ENCODE measurements around the gene COLEC11.
"Not testable (repeated sequence)": the region's sequence is repeated elsewhere in the genome, so short reads cannot be mapped to it uniquely, and the experiment has no call there.

Gene COLEC11

DNA sequence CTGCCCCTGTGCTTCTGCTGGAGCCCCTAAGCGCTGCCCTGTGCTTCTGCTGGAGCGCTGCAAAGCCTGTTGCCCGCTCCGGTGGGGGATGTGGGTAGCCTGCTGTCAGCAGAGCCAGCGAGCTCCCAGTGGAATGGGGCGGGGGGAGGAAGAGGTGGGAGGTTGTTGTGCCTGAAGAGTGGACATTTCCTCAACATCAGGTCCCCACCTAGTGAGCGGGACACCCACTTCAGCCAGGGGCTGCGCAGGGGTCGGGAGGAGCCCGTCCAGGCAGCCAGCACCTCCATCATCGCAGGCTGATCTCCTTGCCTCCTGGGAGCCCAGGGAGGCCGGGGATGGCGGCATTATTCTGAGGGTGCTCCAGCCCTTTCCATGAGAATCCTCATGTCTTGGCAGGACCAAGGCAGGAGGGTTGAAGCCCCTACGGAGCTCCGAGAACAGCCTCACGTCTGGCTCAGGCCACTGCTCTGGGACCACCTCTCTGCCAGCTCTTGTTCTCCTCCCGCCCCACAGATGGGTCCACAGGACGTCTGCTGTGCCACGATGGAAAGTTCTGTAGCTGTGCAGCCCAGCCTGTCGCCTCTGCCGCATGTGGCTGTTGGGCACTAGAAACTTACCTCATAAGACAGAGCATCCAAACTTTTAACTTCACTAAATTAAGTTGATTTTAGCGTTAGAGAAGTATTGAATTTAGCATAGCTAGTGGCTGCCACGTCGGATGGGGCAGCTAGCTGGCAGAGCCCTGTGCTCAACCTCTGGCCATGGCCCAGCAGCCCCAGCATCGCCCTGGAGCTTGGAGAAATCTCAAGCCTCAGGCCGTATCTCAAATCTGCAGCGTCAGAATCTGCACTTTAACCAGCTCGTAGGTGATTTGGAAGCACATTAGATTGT lies 61.2 kb downstream of the COLEC11 start:
- no peak for DNase-seq

DNA sequence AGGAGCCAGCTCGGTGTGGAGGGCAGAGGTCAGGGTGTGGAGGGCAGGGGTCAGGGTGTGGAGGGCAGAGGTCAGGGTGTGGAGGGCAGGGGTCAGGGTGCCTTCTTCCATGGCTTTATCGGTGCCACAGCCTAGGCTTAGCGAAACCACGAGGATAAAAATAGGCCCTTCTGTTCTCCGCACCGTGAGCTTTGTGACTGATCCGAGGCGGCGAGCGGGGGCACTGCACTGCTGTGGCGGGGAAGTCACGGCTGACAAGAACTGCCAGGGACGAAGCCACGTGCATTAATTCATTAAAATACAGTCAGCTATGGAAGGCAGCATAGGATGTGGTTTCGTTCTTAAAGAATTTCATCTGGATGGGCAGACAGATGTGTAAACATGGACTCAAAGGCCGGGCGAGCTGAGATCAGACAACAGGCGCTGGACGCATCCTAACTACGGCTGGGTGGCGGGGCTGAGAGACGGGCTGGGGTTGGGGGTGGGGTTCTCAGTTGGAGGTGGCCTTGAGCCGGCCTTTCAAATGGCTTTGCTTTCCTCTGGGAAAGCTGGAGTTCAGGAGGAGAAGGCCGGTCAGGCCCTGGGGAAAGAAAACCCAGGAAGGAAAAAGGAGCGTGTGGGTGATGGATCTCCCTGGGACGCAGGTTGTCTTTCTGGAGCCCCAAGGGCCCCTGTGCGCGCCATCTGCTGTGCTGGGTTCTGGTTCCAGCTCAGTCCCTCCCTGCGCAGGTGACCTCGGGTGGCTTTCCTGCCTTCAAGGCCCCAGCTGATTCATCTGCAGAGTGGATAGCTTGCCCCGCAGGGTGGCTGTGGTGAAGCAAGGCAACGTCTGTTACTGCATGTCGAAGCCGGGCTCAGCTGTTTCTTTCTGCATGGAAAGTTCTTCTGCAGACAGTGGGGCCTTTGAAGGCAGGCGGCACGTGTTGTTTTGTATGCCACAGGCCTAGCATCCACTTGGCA lies 62.1 kb downstream of the COLEC11 start:
- no peak for DNase-seq

DNA sequence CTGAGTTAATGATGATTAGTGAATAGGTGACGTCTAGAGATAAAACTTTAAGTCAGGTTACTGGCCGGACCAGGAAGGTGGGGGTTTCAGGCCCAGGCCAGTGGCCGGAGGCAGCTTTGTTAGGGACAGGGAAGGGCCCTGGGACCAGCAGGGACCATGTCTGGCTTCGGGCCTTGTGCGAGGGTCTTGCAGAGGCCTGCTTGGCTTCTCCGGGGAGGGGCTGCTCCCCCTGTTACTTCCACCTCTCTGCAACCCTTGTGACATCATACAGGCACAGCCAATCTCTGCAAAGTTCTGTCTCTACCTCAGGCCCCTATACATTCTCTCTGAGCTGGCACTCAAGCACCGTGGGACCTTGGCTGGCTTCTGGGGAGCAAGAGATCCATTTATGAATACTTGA lies 63.0 kb downstream of the COLEC11 start, which contains the start of gene ALLC:
ALLC (plus strand) TSS at position 320 of the 400 bp plus-strand sequence. CDS start 12,958 bp downstream, outside the sequence.
- no peak for DNase-seq

DNA sequence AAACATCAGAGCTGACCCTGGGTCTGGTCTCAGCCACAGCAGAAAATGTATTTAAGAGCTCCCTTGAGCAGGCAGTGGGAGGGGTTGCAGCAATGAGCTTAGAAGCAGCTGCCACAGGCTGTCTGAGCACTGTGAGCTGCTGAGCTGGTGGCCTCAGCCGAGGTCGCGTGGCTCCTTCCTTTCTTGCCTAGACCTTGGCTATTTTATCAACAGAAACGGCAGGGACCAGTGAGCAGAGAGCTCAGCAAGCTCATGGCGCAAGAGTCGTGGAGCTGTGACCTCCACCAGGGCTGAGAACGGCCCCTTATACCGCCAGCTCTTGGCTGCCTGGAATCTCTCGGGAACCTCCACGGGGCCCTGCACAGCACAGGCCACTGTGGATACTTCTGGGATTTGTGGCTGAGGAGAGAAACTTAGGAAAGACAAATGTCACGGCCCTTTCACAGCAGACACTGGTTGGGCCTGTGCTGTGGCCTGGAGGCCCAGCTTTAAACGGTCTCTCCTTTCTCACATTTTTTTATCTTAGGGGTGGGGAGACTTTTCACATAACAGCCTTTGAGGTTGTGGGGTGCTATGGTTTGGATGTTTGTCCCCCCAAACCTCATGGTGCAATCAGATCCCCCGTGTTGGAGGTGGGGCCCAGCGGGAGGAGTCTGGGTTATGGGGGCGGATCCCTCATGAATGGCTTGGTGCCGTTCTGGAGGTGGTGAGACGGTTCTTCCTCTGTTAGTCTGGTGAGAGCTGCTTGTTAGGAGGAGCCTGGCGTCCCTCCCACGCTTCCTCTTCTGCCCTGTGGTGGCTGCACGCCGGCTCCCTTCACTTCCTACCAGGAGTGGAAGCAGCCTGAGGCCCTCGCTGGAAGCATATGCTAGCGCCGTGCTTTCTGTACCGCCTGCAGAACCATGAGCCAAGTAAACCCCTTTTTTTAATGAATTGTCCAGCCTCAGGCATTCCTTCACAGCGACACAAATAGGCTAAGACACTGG lies 64.8 kb downstream of the COLEC11 start:
- no peak for DNase-seq

DNA sequence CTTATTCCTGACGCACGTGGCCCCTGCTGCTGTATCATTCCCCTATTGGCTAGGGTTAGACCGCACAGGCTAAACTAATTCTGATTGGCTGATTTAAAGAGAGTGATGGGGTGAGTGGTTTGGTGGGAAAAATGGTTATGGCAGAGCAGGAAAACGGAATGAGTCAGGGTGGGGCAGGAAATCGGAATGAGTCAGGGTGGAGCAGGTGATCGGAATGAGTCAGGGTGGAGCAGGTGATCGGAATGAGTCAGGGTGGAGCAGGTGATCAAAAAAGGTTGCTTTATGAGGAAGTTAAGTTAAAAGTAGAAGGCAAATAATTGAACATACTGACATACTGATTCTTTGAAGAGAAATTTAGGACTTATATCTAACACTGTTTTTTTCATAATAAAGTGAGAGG lies 65.7 kb downstream of the COLEC11 start:
- DNase-seq = not testable (repeated sequence)

DNA sequence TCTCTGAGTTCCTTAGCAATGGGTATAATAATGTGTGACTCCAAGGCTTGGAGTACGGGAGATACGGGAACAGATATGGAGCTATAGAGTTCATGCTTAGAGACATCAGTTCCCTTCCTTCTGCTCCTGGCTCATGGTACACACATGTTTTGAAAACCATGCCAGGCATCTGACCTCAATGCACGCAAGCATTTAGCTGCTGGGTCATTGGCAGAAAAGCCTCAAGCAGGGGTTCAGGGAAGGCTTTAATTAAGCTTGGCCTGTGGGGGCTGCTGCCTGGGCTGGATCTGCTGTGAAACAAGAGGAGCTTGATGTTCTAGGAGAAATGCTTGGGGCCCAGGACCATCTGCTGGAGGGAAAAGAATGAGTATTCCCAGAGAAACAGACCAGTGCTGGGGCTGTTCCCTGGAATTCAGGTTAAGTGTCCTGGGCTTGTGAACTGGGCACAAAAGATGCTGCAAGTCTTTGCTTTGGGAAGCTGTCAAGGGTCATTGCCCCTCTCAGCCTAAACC lies 66.3 kb downstream of the COLEC11 start:
- no peak for DNase-seq

DNA sequence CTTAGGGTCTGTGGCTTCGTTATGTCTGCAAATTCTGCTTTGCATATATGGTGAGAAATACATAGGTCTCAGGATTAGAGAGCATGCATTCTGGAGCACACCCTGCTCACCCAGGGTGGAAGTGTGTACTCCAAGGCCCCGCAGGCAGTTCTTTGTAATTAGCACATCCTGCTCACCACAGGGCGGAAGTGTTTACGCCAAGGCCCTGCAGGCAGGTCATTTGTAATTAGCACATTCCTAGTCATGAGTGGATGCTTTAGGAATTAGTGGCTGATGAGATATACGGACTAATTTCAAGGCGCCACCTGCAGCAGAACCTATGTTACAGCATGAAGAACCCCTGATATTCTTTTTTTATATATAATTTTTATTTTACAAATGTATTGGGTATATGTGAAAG lies 67.3 kb downstream of the COLEC11 start:
- no peak for DNase-seq

DNA sequence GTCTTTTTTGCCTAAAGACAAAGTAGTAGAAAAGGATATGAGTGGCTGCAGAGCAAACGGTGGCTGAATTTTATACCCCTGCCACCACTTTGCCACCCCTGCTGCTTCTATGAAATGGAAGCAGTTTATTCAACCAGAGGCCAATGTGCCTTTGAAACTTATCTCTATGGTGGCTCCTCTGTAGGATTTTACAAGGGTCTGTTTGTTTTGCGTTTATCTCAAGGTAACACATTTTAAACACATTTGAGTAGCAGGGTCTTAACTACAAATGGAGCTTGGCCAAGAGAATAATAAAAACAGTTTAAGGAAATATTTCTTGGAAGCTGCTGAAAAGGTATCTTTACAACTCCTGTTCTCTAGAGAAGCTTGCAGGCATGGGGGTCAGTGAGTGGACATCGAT lies 69.2 kb downstream of the COLEC11 start:
- DNase-seq = no peak

DNA sequence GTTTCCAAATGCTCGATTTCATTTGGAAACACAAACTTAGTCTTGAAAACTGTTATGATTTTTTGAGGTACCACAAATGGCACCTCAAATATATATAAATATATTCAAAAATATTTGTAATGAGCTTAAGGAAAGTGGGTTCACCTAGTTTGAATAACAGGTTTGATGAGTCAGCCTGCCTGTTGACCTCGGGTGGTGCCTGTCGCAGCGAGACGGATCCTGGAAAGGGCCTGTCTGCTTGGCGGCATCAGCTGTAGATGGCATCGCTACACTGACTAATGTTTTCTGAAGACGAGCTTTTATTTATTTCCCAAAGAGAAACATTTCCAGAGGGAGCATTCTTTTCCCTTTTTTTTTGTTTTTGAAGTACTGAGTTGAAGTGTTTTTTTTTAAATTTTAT lies 70.0 kb downstream of the COLEC11 start:
- DNase-seq = no peak

DNA sequence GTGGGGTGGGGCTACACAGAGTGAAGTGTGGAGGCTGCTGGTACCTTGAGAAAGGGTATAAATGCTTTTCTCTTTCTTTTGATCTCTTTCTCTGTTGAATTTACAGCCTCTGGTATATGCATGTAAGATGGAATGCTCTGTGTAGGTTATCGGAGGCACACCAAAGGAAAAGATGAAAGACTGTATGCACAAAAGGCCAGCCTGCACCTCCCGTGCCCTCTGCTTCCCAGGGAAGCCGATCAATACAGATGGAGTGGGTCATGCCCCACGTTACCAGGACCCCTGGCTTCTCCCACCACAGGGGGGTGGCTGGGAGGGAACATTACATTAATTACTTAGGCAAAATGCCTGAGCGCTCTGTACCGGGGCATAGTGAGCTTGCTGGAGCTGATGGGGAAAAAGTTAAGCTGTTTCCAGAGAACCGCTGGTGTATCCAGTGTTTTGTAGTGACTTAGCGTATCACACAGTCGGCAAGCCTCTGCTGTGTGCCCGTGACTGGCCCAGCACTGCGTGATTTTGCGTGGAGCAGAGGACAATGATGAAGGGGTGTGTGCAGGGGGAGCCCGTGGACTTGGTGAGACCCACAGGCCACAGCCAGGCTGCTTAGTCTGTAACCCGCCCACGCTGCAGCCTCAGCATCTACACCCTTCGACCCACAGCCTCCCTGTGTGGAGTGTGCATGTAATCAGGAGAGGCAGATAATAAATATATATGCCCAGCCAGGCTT lies 71.1 kb downstream of the COLEC11 start:
- DNase-seq = no peak

DNA sequence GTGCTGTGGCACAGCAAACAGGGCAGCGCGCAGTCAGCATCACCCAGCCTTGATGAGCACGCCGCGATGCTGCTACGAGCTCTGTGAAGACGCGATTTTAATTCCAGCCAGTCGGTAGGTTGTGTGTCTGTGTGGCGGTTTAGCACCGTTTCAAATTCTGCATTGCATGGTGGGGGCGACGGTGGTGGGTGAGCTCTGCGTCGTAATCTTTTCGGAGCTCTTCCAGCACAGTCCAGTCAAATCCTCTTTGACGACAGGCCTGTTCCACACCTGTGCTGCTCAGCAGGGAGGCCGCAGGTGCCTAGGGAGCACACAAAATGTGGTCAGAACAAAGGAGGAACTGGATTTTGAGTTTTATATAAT lies 71.7 kb downstream of the COLEC11 start:
- no peak for DNase-seq

DNA sequence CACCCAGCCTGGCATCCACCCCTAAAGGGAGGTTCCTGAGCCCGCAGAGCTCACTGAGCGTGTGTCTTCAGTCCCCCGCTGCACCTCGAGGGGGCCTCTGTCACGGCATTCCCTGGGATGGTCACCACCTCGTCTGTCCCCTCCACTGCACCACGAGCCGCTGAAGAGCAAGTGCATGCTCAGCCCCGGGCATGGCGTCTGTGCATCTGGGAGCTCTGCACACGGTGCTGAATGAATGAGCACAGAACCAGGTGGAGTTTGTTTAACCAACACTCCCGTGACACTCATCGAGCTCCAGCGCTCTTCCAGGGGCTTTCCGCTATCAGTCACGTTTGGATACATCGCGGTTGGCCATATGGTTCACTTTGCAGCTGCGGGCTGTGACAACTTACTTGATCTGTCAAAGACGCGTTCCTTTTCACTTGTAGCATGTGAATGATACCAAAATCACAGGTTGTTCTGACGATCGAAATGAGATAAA lies 72.3 kb downstream of the COLEC11 start:
- DNase-seq = no peak

DNA sequence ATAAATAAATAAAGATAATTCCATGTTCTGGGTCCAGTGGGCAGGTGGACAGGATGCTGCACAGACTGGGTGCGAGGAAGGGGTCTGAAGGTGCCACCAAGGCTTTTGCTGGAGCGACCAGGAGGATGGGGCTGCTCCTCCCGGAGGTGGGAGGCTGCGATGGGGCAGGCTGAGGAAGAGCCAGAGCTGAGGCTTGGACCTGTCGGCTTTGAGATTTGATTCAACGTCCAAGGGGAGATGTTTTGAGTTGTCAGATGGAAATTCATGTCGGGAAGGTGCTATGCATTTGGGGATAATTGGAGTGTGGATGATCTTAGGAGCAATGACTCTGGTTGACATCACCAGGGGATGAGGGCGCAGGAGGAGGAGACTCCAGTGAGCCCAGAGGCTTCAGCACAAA lies 74.7 kb downstream of the COLEC11 start:
- no peak for DNase-seq

DNA sequence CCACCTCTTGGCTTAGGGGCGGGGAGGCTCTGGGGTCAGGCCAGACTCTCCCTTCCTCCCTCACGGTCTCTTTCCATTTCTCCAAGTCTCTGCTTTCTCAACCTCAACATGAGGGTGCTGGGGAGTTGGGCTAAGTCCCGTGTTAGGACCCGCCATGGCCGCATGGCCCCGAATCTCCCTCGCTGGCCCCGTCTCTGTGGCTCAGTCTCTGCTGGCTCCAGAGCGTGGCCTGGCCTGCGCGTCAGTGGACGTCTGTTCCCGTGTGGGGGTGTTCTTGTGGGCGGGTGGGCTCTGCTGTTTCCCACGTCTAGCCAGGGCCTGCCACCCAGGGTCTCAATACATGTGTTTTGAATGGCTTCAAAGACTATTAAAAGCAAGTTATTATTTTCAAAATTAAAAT lies 75.5 kb downstream of the COLEC11 start:
- no peak for DNase-seq

DNA sequence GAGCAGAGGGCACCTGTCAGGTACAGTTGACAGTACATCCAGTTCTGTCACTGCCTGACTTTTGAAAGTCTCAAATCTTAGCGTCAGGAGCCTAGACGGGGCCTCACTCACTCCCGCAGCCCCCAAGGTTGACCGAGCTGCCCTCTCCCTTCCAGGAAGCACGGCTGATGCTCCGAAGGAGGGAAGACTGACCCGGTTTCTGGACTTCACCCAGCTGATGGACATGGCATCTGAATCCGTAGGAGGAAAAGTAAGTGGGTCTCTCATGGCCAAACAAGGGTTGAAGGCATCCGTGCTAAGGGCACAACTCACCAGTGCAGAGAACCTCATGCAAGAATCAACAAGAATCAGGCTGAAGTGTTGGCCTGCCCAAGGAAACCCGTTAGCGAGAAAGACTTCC lies 76.0 kb downstream of the COLEC11 start:
- DNase-seq = no peak

DNA sequence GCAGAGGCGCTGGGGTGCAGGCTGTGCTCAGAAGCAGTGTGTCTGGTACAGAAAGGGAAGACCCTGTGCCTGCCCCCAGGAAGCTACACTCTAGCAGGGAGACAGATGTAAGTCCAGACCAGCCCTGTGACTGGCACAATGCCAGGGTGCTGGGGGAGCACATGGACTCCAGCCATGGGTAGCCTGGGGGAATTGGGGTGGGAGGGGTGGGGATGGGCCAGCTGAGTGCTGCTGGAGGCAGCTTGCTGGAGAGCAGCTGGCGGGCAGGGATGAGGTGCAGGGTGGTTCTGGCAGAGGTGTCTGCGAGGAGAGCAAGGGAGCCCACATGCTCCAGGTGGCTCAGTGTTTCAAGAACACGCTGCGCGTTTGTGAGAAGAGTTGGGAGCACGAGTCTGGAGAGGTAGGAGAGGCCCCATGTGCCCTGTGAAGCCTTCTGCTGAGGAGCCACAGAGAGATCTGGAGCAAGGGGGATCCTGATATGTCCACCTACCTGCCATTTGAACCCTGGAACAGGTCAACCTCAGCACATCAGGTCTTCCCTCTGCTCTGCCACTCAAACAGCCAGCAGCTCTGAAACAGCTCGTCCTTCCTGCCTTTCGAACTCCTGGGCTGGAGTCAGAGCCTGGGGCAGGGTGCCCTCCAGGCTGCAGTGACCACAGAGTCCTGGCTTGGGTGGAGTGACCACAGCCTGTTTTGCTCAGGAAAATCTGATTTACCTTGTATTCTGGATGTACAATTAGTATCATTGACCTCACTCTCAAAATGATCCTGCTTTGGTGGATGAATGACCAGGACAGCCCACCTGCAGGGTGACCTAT lies 78.2 kb downstream of the COLEC11 start:
- no peak for DNase-seq

DNA sequence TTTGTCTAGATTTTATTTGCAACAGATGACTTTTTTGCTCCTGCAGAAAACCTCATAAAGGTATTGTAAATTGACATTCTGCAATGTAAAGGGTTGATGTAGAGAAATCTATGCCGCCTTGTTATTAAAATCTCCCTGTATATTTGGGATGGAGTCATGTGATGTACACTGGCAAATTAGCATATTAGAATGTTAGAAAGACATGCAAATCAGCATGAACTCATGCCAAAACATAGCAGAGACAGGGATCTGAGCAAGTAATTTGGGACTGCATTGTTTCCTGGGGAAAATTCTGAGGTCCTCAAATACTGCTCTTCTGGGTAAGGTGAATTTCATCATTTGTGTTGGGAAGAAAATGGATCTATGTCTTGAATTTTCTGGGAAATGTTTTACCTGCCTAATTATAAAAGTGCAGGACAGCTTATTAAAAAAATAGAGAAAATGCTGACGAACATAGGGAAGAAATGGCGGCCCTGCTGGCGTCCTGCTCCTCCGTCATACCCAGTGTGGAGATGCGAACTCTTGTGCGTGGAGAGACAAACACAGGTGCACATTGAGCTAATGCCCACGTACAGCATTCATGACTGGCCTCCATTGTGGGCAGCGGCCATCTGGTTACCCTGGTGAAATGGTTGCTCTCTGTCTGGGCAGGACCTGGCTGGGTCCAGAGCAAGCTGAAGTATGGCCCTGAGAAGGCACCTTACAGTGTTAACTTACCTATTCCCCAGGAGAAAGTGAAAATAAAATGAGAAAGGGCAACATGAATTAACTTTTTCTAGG lies 79.3 kb downstream of the COLEC11 start:
- no peak for DNase-seq

DNA sequence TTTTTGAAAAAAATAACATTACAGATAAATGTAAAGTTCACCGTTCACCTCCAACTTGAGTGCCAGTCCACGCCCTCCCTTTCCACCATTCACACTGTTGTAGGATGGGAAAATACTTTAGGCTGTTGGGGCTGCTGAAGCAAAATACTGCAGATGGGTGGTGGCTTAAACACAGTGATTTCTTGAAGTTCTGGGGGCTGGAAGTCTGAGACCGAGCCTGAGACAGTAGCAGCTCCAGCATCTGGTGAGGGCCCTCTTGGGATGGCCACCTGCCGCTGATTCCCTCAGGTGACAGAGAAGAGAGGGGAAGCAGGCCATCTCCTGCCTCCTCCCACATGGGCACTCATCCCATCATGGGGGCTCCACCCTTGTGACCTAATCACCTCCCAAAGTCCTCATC lies 80.8 kb downstream of the COLEC11 start:
- DNase-seq = no peak

DNA sequence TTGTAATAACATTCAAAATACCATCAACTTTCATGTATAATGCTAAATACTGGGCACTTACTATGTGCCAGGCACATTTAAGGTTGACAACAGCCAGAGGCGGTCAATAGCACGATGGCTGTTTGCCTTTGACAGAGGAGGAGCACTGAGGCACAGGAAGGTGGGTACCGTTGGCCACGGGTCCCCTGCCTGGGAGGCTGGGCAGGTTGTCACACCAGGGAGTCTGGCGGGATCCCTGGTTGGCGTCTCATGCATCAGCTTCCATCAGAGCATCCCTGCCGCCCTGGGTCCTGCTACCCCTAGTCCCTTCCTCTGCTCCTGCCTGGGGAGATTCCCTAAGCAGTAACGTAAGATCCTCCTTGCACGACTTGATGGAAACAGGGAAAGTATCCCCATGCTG lies 82.5 kb downstream of the COLEC11 start:
- no peak for DNase-seq

DNA sequence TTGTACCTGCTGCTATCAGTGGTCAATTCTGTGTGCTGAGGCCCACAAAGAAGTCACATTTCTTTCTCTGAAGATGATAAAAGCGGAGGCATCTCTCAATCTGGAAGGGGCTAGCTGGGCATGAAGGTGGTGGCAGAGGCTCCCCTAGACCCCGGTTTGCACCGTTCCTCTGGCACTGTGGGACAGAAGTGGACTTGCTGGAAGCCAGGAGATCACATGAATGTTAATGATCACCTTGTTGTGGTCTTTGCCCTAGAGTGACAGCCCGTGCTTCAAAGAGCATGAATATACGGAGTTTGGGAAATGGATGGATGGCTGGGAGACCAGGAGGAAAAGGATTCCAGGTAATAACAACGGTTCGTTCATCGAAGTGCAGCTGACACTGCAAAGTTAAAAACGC lies 83.3 kb downstream of the COLEC11 start:
- DNase-seq = no peak
